Activated CD4-positive, CD25-positive, alpha-beta regulatory T cell treated with anti-CD3 and anti-CD28 coated beads, Interleukin-2, amount 50 U/mL, for 16 hours (primary cell): ENCODE measurements around the gene ICE1.
"Not testable (repeated sequence)": the region's sequence is repeated elsewhere in the genome, so short reads cannot be mapped to it uniquely, and the experiment has no call there.

Experiments used
- DNase-seq: peaks from one replicate; pipeline ENCODE4 v3.0.0-alpha.2; 2020; ENCODE audit warnings: low read depth, low spot score

The ICE1 gene

DNA sequence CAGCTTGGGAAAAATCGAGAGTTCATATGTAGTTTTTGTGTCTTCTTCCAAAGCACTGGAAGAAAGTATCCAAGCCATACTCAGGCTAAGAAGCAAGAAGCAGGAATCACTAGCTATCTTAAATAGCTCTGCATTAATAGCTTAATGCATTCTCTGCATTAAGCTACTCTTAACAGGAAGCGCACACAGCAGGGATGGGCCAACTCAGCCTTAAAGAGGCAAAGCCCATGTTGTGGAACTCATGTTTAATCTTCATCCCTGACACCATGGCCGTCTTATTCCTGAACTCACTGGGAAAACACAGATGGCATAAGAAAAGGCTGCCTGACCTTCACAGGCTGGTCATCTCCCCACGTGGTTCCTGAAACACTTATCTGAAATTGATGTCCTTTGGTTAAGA is 18.7 kb upstream of the ICE1 start:
- DNase-seq, result no peak

DNA sequence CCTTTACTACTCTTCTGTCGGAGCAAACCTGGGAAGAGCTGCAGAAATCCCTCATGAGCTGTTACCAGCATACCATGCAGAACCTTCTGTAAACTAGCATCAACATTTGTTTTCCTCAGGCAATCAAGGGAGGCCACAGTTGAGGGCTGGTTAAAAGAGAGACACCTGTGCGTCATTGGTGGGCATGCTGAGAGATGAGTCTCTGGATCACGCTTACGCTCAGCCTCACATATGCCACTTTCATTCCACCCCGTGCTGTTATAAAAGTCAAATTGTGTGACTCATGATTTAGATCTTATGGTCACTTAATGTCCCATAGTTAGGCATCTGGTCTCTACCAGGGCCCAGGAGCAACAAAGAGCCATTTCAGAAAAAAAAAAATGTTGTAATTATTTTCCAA is 18.1 kb upstream of the ICE1 start:
- DNase-seq, result no peak

DNA sequence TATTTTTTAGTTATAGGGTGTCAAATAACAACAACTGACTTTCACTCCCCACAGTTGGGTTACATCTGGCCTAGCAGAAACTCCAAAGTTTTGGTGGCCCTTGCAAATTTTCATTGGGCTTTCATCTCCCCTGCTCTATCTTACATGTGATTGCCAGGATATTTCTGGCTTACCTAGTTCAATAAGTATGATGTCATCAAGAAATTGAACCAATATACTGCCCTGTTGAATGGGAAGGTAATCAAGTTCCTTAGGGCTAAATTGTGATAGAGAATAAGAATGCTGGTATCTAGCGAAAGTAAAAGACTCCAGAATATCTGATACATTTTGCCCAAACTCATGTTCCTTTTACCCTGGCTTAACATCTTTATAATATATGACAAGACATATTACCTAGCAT is 17.0 kb upstream of the ICE1 start:
- no peak for DNase-seq

GRCh38 chr5:5407924-5408323 is 14.6 kb upstream of the ICE1 start:
- DNase-seq, result no peak

DNA sequence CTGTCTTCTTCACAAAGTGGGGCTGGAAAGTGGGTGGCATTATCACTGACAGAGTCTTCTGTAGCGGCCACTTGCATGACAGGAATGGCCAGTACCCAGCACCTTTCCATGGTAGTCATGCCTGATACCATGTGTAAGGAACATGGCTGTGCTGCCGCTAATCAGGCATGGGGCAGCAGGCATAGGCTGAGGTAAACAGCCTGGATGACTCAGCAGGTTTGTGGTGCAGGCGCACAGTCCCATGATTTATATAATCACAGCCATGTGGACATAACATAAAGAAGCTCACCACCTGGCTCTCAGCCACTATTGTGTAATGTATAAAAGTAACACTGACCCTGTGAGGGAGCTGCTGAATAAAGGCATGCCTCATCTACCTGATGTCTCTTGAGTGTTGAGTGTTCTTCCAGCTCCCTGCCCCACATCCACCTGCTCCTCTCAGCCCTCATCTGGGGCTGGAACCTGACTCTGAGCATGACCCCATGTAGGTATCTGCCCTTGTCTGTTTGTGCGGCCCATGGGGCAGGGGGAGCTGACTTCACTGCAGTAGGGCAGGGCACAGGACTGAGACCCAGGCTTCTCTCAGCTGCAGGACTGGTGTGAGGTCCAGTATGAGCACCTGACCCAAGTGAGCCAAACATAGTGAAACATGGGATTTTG is 13.2 kb upstream of the ICE1 start:
- no peak for DNase-seq

DNA sequence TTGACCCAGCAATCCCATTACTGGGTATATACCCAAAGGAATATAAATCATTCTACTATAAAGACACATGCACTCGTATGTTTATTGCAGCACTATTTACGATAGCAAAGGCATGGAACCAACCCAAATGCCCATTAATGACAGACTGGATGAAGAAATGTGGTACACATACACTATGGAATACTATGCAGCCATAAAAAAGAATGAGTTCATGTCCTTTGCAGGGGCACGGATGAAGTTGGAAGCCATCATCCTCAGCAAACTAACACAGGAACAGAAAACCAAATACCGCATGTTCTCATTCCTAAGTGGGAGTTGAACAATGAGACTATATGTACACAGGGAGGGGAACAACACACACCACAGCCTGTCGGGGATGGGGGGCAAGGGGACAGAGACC is 8.6 kb upstream of the ICE1 start:
- DNase-seq, result not testable (repeated sequence)

DNA sequence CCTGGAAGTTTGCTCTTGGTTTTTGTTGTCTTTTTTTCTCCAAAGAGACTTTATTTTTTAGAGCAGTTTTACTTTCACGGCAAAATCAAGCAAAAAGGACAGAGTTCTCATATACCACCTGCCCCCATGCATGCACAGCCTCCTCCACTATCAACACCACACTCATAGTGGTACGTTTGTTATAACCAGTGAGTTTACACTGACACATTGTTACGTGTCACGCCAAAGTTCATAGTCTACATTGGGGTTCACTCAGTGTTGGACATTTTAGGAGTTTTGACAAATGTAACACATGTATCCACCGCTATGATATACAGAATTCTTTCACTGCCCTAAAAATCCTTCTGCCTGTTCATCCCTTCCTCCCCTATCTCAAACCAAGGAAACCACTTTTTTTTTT is 7.5 kb upstream of the ICE1 start:
- no peak for DNase-seq

- DNase-seq, result no peak
Observed at GRCh38 chr5:5416733-5417132, 5.7 kb upstream of the ICE1 start.

DNA sequence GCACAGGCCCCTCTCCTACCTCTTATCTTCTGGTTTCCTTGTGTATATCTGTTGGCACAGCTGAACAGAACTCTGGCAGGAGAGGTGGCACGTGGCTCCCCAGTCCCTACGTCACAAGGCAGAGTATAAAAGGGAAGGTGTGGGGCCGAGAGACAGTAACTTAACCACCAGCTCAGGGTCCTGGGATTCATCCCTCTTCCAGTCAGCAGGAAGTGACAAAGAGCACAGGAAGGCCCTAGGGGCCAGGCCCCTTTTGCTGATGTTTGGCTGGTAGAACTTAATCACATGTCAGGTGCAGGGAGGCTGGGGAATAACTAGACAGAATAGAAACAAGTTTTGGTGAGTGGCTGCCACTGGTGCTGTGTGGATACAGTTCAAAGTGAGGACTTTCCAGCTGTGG is 4.5 kb upstream of the ICE1 start:
- no peak for DNase-seq

DNA sequence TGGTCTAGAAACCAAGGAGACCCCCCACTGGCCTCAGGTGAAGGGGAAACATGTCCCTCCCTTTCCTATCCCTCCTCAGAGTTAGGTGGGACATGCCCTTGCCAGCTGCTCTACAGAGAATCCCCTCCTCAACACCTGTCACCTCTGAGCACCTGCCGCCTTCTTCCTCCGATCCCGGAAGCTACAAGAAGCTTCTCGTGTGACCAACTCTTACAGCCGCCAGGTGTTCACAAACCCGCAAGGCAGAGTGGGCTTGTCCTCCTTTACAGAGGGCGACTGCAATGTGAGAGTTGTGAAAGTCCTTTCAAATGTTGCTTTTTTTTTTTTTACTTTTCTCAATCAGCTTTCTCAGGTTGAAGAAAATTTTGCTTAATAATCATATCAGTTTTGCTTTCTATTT is 3.7 kb upstream of the ICE1 start:
- DNase-seq, result no peak

GRCh38 chr5:5419291-5420210 is 2.9 kb upstream of the ICE1 start:
- DNase-seq, result no peak

DNA sequence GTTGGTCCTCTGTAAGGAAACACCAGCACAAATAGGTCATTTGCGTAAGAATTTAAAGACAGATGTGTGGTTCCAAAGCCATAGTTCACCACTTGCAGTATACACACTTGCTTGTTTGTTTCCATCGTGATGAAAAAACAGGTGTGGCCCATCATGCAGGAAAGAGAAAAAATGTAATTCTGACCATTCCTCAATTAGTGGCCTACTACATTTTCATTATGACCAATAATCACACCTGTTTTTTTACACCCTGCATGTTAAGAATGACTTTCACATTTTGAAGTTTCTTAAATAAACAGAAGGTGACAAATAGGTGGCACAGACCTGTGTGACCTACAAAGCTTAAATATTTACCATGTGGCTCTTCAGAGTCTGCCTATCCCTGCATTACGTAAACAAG is 2.2 kb upstream of the ICE1 start:
- DNase-seq, result no peak

DNA sequence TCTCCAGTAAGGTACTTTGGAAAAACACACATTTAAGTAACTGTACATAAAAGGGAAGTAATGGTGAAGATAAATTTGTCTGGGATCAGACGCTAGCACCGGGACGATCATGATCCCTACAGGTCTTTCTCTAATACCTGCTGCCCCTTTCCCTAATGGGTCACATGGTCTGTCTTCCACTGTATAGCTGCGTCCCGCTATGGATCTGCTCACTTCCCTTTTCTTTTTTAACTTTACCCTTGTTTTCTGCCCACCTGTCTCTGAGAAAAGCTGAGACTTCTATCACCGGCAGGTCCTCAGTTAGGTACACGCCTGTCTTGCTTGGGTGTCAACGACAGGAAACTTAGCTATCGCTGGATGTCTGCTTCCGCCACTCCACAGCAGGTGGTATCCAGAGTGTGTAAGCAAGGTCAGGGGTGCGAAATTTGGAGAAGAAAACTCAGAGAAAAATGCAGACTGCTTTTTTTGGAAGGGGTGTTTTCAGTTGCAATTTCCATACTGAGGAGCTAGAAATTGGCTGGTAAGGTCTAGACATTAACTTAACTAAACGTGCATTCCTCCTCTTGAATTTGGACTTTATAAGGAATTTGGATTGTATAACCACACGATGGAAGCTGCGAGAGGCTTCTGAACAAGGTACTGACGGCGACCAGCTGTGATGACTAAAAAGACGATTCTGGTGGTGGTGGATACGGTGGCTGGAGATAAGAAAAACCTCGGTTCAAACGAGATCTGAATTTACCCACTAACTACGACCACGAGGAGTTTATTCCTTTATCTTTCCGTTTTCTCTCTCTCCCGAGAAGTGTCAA is 1.1 kb upstream of the ICE1 start:
- no peak for DNase-seq

DNA sequence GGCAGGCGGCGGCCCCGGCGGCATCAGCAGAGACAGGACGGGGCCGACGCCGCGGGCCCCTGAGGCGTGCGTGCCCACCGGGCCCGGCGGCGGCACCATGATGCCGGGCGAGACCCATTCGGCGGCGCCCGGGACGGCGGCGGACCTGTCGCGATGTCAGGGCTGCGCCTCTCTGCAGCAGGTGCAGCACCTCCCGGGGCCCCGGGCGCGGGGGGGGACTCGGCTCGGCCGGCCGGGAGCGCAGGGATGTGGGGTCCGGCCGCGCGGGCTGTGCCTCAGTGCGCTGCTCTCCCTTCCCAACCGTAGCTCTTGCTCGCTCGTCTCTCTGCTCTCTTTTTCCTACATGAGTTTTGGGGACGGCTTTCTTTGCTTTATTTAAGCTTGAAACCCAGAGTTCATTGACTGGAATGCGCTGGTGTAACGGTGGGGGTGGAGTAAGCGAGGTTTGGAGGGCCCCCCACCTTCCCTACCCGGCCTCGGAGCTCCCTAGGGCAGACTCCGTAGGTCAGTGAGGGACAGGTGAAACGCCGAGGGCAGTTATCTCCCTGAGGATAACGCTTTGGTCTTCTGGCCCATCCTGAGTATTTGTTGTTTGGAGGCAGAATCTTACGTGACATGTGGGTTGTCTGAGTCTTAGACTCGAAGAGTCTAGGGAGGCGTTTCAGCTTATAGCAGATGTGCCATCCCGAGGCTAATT is 490 bp downstream of the ICE1 start:
- no peak for DNase-seq

DNA sequence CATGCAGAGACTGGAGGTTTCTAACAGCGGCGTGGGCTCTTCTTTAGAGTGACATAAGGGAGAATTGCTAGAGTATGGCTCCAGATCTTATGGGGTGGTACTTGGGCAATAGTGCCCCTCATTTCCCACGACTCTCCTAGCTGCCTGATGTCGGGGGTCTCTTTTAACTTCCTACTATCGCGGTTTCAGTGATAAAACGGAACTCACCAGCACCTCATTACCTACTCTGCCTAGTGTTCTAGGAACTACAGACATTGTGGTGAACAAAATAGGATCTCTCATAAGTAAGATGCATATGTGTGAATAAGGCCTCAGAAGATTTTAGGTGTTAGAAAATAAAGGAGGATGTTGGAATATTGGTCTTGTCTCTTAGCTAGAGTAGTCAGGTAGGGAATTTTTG is 1.1 kb downstream of the ICE1 start:
- DNase-seq, result no peak

DNA sequence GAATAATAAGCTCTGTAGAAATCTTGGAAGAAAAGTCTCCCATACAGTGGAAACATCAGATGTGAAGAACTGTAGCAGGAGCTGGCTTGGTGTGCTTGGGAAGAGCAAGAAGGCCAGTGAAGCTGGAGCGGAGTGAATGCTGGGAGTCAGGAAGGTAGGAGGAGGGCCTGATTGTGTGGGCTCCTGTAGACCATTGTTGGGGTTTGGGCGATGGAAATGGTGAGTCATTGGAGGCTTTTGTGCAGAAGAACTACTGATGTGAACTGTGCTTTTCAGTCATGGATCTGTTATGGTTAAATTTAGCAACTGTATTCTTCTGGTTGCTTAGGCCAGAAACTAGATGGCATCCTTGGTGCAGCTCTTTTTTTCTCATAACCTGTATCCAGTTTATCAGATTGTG is 2.3 kb downstream of the ICE1 start:
- DNase-seq, result no peak

DNA sequence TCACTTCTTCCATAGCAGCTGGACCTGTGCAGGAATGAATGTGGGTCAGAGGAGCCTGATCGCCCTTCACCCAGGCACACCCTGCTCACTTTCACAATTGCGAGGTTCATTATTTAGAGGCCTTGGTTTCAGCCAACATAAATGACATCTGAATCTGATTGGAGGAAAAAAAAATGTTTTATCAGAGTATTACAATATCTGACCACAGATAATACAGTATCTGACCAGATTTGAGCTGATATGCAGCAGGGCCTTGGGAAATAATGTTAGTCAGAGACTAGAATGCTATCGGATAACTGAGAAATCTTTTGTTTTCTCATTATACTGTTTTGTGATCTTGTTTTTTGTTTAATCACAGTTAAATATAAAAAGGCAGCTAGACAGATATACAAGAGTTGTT is 7.7 kb downstream of the ICE1 start:
- DNase-seq, result no peak

DNA sequence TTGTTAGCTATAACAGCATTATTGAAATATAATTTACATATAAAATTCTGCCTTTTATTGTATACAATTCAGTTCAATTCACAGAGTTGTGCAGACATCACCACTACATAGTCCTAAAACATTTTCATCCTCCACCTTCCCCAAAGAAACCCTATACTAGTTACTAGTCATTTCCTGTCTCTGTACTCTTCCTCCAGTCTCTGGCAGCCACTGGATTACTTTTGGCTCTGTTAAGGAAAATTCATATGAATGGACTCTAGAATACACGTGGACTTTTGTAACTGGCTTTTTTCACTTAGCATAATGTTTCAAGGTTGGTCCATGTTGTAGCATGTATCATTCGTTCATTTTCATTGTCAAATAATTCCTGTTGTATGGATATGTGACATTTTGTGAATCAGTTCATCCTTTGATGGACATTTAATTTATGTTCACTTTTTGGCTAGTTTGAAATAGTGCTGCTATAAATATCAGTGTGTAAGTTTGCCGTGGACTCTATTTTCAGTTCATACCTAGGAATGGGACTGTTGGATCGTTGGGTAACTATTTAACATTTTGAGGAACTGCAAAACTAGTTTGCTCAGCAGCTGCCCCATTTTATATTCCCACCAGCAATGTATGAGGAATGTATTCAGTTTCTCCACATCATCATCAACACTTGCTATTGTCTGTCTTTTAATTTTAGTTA is 9.7 kb downstream of the ICE1 start:
- DNase-seq, result no peak

DNA sequence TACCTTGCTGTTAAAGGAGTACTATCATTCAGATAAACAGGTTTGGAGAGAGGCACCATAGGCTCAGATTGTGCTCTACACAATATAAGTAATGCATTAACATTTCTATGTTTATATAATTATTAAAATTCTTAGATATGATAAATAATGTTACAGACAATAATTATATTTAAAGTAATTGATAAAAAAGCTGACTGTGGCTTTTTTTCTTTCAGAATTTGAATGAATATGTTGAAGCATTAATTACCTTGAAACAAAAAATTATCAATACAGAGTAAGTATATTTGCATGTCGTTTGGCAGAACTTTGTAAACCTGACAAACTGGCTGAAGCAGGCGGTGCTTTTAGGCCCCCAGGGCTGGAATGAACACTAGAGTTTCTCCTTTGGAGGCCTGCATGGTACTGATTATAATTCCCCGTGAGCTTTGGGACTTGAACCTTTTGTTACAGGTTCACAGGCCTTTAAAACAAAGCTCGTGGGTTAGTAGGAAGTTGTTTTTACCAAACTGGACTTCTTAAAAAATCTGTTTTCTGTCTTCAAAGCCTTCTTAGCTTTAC is 13.8 kb downstream of the ICE1 start:
- DNase-seq, result no peak

GRCh38 chr5:5437227-5438172 is 15.0 kb downstream of the ICE1 start:
- no peak for DNase-seq
